ENCODE measurements around the gene CARD18. TPM values are rescaled to one million over a fixed set of nuclear protein-coding genes. Genes with fewer than 3 reads are reported as not detected.

Gene CARD18
- total RNA-seq, 4 donors from 2014 or later, result 1.2 TPM; not detected in 3

DNA sequence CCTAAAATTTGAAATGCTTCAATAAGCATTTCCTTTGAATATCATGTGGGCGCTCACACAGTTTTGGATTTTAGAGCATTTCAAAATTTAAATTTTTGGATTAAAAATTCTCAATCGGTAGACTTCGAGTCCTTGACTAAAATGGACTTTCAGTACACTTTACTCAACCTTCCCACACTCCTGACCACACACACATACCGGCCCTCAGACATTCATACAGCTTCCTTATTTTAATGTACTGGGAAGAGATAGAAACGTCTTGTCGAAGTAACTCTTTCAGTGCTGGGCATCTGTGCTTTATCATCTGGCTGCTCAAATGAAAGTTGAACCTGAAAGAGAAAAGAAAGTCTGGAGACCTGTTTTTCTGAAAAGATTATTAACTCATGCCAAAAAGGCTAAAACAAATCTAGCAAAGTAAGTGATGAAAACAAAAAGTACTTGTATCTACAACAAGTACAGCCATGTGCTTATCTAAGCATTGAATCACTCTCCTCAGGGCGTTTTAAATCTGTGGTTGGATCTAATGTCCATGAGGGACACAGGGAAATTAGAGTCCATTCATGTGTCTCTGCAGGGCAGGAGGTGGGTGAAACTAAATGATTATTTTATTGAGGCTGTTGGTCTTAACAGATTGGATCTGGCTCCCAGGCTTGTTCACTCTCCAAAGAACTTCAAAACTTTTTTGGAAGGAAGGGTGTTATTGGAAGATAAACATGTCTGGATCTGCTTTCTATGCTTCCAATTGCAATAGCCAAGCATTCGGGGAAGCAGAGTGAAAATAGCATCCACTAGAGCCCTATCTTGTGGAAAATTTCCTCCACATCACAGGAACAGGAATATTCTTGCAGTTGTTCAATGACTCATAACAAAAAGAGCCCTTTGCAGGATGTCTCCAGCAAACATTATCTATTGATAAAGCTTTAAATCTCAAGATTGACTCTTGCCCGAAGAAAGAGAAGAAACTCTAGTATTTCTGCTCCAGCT is 47.0 kb downstream of the CARD18 start:
- H3K36me3 ChIP-seq, result no peaks in the 10 kb centered on the region
- intact Hi-C loops (cut with DNase I), result no loop called here
- no peak overlapping the region for H3K4me3 ChIP-seq
- H3K4me1 ChIP-seq, result peaks cover 0 to 10% (median 0%) of the 10 kb centered on the region in 3 donors
- no peaks in the 10 kb centered on the region for H3K27me3 ChIP-seq
- 41 to 43% methylated on average over 9 of the region's 9 CpGs for WGBS, 2 donors
- no peak for DNase-seq
- TF ChIP-seq CTCF (IDR thresholded peaks at IDR 0.05) (no peak), POLR2A (IDR thresholded peaks at IDR 0.05) (no peak)
- H3K27ac ChIP-seq, result no peak overlapping the region
- no peaks in the 10 kb centered on the region for H3K9me3 ChIP-seq

Other genes starting within 250 kb of the CARD18 start
- 1 to 10 TPM in 1 of 4 donors, under 1 TPM in 1, not detected in 2; 0.57 to 2.5 TPM for gene CASP12, start 241.3 kb downstream of the CARD18 start, total RNA-seq
- 100 to 1,000 TPM in 3 of 4 donors, 10 to 100 TPM in 1; 80.9 to 146 (median 115) TPM for gene CASP4, start 171.2 kb downstream of the CARD18 start, total RNA-seq
- under 1 TPM in 1 of 4 donors, not detected in 3; 0.48 TPM for gene CASP5, start 116.6 kb downstream of the CARD18 start, total RNA-seq
- 10 to 100 TPM; 15.8 to 58.9 (median 20.5) TPM for gene CASP1, start 104.6 kb downstream of the CARD18 start, total RNA-seq
- 10 to 100 TPM in 1 of 4 donors, 1 to 10 TPM in 3; 4.0 to 10.5 (median 8.4) TPM for gene CARD16, start 94.4 kb downstream of the CARD18 start, total RNA-seq

Data from esophagus squamous epithelium (tissue), 5 donors.